Measurements from ENCODE around the gene AGAP1.

AGAP1 gene

DNA sequence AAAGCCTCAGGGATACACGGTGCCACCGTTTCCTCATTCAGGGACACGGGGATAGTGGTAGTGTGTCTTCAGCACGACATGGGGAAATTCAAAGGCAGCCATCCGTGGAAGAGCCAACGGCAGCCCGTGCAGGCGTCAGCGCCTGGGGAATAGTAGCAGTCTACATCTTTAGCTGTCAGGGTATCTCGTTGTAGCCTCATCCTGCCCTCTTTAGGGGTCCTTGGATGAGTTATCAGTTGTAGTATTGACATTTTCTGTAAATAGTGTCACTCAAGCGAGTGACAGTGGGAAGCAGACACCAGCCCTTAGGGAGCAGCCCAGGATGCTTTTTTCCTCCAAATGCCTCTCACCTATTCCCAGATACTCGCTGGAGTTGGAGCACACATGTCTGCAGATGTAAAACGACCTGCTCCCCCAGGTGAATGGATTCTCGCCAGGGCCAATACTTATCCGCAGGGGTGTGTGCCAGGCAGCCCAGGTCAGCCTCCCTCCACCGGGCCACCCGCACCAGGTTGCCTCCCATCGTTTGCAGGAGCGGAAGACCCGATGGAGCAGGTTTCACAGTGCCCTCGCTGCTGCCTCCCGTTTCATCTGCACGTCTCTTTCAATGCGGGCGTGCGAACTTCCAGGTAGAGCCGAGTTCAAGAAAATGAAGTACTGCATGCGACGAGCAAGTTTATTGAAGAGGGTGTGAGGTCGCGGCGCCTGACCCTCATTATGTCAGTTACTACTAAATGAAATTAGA is 41.0 kb downstream of the AGAP1 start:
- DNase-seq: no peak

DNA sequence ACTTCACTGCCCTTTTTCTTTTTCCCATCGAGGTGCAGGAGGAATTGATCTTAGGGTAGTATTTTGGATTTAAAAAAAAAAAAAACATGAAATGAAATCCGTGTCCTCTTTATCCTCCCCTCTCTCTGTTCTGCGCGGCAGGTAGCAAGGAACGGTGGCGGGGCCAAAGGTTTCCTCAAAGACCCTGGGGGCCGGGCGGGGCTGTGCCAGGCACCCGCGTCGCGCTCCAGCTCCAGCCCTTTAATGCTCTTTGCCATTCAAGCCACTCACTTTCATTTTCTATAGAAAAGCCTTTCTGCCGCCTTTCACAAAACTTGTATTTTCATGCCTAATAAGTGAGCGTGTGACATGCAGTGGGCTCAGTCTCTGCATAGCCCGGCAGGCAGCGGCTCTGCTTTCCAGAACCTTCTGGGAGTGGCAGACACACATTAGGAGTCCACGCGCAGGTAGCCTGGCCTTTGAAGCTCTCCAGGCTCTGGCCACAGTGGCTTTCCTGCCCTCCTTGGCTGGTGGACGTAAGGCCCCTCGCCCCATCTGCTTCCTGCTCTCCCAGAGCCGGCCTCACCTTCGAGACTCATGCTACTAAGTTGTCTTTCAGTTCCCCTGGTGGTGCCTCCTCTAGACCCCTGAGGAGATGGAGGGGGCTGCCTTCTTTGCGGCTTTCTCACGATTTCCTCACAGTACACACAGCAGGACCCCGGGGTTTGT is 41.7 kb downstream of the AGAP1 start:
- DNase-seq: no peak

DNA sequence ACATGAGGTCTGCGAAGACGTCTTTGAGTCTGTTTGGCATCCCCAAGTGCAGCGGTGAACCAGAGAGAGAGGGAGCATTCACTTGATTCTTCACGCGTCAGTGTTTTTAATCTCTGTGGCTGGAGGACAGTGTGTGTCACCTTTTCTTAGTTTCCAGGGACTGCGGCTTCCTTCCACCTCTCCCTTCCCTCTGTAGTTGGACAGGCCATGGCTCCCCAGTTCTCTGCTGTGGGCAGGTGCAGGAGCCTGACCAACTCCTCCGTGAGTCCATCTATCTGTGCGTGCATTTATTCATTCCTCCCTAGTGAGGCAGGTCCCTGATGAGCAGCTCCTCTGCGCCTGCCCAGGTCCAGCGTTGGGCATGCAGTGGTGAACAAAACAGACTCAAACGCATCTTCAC is 42.9 kb downstream of the AGAP1 start:
- DNase-seq: no peak

DNA sequence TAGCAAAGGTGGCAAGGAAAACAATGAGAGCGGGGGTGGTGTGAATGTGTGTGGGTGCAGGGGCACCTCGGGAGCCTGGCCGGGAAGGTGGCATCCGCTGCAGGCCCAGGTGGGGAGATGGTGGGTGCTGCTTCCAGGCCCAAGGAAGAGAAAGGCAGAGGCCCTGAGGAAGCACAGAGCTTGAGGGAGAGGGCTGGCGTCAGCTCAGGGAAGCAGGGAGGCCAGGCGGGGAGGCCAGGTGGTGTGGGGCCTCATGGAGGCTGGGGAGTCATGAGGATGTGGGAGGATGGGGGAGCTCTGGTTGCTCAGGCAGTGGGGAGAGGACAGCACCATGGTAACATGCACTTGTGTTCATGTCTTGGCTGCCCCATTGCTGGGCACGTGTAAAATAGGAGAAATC is 43.3 kb downstream of the AGAP1 start:
- no peak for DNase-seq

DNA sequence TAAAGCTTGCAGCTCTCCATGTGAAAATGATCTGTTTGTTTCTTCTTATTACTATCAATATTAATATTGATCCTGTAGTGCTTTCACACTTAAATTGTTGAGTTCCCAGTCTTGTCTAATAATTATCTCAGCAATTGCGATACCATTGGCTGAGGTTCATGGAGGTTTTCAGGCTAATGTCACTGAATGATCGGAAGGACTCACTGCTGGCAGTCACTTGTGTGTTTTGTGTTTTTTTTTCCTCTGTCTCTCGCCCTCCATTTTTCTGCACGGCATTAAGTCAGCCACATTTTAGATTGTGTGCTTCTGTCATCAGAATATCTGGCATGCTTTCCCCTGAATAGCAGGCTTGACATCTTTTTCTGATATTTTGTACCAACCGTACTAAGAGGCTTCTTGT is 43.7 kb downstream of the AGAP1 start:
- no peak for DNase-seq

DNA sequence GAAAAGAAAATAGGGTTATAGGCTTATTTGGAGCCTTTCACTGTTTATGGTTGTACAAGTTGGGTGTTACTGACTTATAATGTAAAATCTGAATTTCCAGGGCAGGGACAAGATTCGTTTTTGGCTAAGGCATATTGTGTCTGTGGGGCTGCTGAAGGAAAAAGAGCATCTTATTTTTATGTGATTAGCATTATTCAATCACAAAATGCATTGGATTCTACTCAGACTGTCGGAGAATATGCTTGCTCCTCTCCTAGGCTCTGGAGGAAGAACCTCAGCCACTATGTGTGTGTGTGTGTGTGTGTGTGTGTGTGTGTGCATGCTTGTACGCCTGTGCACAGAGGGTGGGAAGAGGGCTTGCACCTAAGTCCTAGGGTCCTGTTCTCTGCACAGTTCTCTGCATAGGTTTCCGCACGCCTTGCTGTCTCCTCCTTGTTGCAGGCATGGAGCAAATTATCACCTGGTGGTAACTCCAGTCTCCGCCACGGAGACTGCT is 44.3 kb downstream of the AGAP1 start:
- DNase-seq: no peak

DNA sequence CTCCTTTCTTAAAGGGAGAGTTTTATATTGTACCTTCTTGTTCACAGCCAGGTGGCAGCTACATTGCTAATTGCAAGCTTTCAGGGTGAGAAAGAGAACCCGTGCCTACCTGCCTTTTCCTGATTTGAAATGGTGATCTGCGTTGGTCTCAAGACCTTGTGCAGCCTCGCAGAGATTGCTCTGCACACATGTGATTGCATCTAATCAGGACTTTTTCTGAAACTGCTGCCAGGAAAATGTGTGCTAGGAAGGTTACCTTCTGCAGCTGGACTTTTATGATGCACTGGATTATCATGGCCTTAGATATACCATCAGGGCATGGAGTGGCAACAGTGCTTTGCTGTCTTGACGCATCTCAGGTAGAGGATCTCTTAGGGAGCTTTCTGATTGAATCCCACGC is 45.1 kb downstream of the AGAP1 start:
- no peak for DNase-seq

DNA sequence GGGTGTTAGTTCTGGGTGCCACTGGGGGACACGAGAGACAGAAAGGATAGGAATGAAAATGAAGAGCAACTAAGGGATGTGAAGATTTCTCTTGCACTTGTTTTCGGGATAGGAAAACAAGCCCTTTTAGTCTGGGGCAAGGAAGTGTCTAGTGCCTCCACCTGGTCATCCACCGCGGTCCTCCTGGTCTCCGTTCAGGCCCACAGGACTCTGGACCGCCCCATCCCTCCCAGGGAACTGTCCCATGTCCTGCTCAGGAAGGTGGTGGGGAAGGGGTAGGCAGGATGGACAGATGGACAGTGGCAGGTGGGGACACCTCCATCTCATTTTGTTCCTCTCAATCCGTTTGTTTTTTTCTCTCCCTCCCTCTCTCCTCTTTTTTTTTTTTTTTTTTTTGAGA is 45.9 kb downstream of the AGAP1 start:
- DNase-seq: no peak

DNA sequence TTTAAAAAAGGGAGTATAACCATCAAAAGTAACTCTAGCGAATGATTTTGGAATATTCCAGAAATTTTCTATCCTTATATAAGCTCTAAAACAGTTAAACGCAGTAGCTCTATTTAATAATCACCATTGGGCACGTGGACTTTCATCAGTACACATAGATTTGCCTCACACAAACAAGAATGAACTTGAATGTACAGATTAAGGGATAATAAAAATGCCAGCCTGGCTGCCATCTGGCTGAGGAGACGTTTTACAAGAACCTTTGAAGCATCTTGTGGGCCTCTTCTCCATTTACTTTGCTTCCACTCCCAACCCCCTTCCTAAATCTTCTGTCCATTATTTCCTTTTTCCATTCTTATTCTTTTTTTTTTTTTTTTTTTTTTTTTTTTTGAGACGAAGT is 47.2 kb downstream of the AGAP1 start:
- DNase-seq: no peak

DNA sequence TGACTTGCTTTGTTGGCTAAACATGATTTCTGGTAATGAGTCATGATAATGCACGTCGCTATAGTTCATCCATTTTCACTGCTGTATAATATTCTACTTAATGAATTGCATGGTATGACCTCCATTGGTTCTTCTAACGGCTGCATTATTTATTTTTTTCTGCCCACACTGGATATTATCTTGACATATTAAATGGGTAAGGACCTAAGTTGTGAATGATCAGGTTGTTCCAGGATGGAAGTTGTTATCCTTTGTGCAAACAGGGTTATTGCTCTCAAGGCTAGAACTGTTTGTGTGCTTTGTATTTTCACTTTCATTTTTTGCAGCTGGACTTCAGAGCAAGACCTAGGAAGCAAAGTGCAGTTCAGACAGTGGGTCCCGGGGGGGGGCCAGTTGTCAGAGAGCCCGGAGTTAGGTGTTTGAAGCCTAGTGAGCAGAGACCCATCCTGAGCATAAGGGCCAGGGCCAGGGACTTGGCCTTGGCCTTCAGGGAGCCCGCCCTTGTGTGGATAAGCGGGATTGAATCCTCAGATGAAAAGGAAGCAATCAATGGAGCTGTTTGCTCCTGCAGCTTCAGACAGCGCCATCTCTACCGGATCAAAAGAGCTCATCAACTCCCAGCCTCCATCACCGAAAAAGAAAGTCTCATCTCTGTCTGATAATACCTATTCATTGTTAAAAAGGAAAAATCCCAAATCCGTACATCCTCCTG is 48.2 kb downstream of the AGAP1 start:
- no peak for DNase-seq

DNA sequence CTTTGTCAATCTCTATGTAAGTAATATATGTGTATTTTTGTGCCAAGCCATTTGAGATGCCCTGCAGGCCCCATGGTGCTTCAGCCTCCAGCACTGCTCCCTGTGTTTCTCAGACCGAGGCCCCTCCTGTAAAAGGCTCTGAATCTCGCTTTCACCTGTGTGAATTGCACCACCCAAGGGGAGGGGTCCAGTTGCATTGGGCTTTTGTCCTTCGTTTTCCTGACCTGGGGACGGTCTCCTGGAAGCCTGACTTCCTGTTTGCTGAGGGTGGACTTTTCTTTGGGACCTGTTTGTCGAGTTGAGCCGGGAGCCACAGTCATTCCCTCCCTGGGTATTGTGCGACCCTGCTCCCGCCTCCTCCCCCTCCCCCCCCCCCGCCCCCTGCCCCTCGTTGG is 48.9 kb downstream of the AGAP1 start:
- DNase-seq: no peak

DNA sequence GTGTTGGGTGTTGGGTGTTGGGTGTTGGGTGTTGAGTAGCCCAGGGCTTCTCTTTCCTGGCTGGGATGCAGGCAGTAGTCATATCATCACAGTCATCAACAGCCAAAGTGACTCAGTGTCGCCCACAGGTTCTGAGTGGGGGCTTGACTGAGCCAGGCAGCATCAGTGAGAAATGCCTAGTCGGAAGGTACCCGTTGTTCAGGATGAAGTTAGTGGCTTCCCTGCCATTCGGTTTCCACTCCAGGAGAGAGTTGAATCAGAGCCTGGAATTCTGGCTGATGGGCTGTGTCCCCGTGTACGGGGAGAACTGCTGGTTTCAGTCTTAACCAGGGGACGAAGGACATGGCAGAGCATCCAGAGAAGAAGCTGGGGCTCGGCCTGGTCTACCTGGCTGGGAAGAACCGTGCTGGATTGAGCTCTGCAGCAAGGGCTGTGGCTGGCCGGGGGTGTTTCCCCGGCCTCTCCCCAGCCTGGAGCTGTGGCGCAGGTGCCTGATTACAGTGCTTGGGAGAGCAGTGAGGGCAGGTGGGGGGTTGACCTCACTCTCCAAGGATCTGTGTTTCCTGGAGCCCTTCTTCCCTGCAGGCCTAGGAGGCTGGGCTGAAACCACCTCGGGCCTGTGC is 49.4 kb downstream of the AGAP1 start:
- DNase-seq: no peak

DNA sequence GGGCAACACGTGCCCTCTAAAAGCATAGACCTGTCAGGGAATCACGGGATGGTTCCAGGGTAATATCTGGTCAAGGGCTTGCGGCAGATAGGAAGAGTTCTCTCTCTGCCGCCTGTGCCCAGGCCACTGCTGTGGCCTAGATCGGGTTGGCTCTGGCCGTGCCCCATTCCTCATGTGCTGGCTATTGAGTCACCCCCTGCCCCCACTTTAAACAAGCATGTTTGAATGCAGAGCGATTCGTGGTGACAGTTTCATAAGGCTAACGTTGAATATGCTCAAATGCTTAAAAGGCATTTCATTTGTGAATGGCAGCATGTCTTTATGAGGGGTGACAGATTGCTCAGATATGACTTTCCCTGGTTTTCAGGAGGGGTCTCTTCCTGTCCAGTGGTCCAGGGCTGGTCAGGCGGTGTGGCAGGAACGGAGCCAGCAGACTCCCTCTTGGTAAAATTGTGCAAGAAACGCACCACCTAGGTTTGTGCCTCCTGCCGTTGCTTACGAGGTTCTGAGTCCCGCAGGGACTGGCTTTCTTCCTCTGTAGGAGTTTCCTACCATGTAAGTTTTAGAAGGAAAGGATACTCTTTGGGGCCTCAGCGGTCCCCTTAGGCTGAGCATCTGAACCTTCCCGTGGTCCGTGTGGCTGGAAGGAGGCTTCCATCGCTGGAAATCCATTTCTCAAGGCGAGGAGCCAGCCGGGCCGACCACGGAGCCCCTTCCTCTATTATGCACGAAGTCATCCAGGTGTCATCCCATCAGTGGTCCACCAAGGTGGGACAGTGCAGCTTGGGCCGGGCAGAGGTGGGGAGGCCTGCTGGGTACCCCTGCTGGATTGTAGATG is 50.2 kb downstream of the AGAP1 start:
- no peak for DNase-seq

DNA sequence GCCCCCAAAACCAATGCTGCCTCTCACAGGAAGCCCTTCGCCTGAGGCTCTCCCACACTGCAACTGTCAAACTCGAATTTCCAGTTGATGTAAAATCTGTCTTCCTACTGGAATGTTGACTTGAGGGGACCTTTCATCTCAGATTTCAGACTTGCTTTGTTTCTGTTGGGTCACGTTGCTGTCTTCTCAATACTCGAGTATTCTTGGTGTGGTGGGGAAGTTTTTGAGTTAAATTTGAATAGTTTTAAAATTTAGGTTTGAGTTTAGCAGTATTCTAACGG is 50.8 kb downstream of the AGAP1 start:
- DNase-seq: no peak

DNA sequence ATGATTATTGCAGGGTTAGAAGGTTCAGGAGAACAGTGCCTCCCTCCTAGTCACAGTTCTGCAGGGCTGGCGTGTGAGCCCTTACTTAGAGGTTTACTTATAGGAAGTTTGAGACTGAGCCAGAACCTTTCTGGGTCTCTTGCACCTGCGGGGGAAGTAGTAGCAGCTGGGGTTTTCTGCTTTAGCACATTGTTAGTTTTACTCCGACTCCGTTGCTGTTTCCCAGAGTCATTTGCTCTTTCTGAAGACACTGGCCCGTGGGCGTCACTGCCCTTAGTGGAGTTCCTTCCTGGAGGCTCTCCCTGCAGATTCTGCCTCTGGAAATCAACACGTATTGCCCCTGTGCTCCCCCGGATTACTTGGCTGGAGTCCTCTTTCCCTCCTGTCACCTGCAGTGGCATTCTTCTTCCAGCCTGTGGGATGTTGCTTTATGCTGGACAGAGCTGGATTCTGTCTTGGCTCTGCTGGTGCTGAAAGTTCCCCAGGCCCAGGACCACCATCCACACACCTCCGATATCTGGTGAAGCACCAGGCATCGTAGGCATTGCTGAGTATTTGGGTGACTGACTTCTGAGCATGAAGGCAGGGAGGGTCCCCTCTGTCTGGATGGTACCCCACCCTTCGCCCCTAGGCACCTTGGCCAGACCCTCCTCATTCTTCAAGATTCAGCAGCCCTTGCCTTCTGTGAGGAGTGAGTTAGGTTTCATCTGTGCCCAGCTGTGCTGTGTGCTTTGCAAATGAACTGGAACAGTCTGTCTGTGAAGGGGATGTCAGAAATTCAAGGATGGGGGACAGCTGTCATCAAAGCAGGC is 51.7 kb downstream of the AGAP1 start:
- DNase-seq: no peak

DNA sequence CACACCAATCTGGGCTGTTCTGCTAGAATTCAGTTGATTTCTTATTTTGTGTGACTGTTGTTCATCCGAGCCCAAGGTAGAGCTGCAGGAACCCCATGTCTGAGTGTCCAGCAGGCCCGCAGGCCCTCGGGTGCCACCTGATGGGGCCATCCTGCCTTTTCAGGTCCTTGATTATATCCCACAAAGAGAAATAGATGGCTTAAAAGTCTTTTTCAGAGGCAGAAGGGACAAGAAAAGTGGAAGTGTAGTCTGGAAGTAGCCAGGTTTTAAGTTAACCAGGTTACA is 52.2 kb downstream of the AGAP1 start:
- DNase-seq: no peak

DNA sequence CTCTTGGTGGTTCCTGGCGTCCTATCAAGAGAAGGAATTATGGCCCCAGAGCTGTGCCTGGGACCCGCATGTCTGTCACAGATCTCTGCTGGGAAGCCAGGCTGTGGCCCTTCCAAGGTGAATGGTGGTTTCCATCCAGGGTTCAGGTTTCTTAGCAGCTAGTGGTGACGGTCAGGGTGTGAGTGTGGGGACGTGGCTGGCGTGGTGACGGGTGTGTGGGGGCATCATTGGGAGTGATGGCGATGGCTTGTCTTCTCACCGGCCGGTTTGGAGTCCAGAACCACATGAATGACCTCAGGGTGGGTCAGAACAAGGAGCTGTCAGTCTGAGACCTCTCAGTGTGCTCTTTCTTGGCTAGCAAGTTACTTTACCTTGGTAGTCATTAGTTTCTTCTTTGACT is 52.6 kb downstream of the AGAP1 start:
- DNase-seq: no peak

DNA sequence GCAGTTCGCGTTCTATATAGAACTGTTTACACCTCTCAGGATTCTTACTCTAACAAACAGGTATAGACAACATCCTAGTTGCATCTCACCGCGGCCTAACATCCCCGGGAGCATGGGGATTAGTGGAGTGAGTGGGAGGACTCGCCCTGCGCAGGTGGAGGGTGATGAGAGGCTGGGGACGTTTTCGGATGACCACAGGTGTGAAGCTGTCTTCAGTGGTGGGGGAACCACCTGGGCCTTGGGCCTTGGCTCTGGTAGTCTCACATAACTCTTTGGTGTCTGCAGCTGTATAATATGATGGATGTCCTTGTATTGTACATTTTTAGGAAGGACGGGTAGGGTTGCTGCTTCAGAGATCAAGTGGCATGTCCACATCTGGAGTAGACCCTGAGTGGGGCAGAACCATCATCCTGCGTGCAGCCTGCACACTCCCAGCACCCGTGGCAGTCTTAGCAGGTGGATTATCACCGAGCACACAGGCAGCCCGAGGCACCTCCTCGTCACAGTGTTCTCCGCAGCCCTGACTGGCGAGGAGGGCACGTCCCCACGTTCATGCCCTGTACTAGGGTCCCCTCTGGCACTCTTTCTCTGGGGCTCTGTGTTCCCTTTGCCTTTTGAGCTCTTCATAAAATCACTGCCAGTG is 56.0 kb downstream of the AGAP1 start:
- DNase-seq: no peak

DNA sequence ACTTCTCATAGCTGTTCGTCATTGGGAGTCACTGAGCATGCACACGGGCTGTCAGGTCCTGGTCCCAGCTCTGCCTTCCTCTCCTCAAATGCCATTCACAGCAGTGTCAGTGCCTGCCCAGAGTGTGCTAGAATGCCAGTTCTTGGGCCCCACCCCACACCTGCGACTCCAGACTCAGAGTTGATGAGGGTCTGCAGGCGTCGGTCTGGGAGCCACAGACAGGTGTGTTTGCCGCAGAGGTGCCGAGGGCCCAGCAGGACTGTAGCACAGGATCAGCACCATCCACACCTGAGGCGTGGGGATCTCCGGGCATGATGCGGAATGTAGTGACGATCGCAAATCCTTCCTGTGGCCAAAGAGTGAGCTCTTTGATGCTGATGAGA is 56.5 kb downstream of the AGAP1 start:
- DNase-seq: no peak

DNA sequence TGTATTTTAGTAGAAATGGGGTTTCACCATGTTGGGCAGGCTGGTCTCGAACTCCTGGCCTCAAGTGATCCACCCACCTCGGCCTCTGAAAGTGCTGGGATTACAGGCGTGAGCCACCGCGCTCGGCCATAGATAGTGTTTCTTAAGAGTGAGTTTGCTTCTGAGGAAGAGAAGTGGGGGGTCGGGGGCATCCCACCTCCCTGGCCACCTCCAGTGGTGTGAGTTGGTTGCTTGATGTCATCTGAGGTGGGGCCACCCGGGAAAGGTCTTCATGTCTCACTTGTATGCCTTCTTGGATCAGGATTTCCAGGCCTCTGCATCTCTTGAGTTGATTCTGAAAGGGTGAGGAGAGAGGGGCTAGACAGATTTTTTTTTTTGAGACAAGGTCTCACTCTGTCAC is 57.1 kb downstream of the AGAP1 start:
- no peak for DNase-seq

DNA sequence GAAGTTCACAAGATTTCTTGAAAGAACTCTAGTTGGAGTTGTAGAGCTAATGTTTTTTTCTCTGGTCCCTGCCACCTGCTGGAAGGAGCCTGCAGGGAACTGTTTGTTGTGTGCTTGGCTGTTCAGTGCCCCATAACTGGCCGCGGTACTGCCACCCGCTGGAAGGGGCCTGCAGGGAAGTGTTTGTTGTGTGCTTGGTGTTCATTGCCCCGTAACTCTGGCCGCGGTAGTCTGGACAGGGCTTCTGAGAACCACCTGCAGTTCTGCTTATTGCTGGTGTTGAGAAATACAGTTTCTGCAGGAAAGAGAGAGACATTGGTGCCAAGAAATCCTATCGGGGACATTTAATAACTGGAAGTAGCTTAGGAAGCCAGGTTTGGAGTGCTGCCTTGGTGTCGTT is 58.1 kb downstream of the AGAP1 start:
- DNase-seq: peak; percentile 15

DNA sequence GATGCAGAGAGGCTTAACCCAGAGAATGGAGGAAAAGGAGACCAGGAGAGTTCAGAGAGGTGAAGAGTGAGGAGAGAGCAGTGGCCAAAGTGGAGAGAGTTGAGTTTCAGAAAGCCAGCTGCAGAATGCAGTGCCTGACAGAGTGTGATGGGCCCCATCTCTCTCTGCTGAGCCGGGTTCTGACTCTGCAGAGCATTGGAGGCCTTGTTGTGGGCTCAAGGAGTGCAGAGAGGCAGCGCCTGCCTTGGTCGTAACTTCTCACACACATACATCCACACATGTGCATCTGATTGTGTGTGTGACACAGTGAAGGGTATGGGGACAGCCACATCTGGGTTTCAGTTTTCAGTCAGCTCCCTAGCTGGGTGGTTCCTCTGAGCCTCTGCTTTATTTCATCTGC is 58.8 kb downstream of the AGAP1 start:
- DNase-seq: no peak

Data from NCI-H2227 treated with DMSO at 0.1 percent for 48 hours (cell line).